IMR-90 (cell line): ENCODE data around the gene PTPRN2. TPM values are rescaled to one million over a fixed set of nuclear protein-coding genes. Genes with fewer than 3 reads are reported as not detected.

Experiments
- ATAC-seq: fragments of 200-7000 bp; cut with Tn5 transposase; 2 replicates; pipeline ENCODE4 v1.9.1; 2020; ENCODE audit warnings: low read depth, mild to moderate bottlenecking, moderate library complexity
- BruUV-seq: library from RNA; stranded (reverse); fragments of 400-500 nt; replicated peaks from 2 replicates; lab custom pipeline; 2021; lab: Mats Ljungman, UMichigan
- CTCF ChIA-PET: fragments of 300-600 bp; formaldehyde crosslinking; extraction: SDS; loops from one replicate; lab custom pipeline; 2021; ENCODE audit warnings: antibody characterized with exemption; lab: Yijun Ruan, JAX
- POLR2A ChIA-PET: fragments of 300-600 bp; sonication (Branson Sonifier 250); formaldehyde crosslinking; loops from one replicate; lab custom pipeline; 2022; ENCODE audit warnings: antibody characterized with exemption; ENCODE audit not compliant: unreplicated experiment; lab: Charles Lee
- DNase-seq: peaks from one replicate; pipeline ENCODE4 v3.0.0; 2013
- H2AFZ ChIP-seq: replicated peaks from 2 replicates; pipeline ENCODE3; 2013; ENCODE audit warnings: low read length, mild to moderate bottlenecking; ENCODE audit not compliant: poor library complexity
- H2AK5ac ChIP-seq: 2 replicates; pipeline ENCODE4 v1.6.1; 2013; ENCODE audit warnings: low read depth, low read length, inconsistent platforms
- H2AK9ac ChIP-seq: replicated peaks from 2 replicates; pipeline ENCODE3; 2013; ENCODE audit warnings: mild to moderate bottlenecking, low read depth, low read length, moderate library complexity; ENCODE audit not compliant: poor library complexity
- H2BK120ac ChIP-seq: 2 replicates; pipeline ENCODE4 v1.6.1; 2013; ENCODE audit warnings: low read depth, low read length, inconsistent platforms
- H2BK15ac ChIP-seq: 3 replicates; pipeline ENCODE4 v1.6.1; 2013; ENCODE audit warnings: low read depth, low read length, inconsistent platforms
- H2BK20ac ChIP-seq: 2 replicates; pipeline ENCODE4 v1.6.1; 2013; ENCODE audit warnings: low read depth, mild to moderate bottlenecking, inconsistent platforms, low read length, moderate library complexity
- H2BK5ac ChIP-seq: 2 replicates; pipeline ENCODE4 v1.6.1; 2013; ENCODE audit warnings: mild to moderate bottlenecking, low read depth, low read length, inconsistent platforms; ENCODE audit not compliant: poor library complexity, severe bottlenecking
- H3K14ac ChIP-seq: replicated peaks from 2 replicates; pipeline ENCODE4 v1.6.1; 2013; ENCODE audit warnings: low read depth, low read length, inconsistent platforms
- H3K18ac ChIP-seq: 2 replicates; pipeline ENCODE4 v1.6.1; 2013; ENCODE audit warnings: low read depth, low read length, control low read depth
- H3K23ac ChIP-seq: 2 replicates; pipeline ENCODE4 v1.6.1; 2013; ENCODE audit warnings: low read depth, low read length, inconsistent platforms
- H3K27ac ChIP-seq: 2 replicates; pipeline ENCODE4 v1.5.1; 2013; ENCODE audit warnings: mild to moderate bottlenecking, control low read depth, low read length; ENCODE audit not compliant: insufficient read depth
- H3K27me3 ChIP-seq: 2 replicates; pipeline ENCODE4 v1.6.1; 2013; ENCODE audit warnings: low read length; ENCODE audit not compliant: control insufficient read depth, insufficient read depth
- H3K36me3 ChIP-seq: 2 replicates; pipeline ENCODE4 v1.6.1; 2013; ENCODE audit warnings: low read length, mixed read lengths; ENCODE audit not compliant: control insufficient read depth, insufficient read depth
- H3K4ac ChIP-seq: 2 replicates; pipeline ENCODE4 v1.6.1; 2013; ENCODE audit warnings: low read depth, low read length, inconsistent platforms
- H3K4me1 ChIP-seq: 2 replicates; pipeline ENCODE4 v1.6.1; 2013; ENCODE audit warnings: low read length, mixed read lengths; ENCODE audit not compliant: control insufficient read depth, insufficient read depth
- H3K4me2 ChIP-seq: 2 replicates; pipeline ENCODE4 v1.6.1; 2013; ENCODE audit warnings: low read depth, mild to moderate bottlenecking, control low read depth, low read length, moderate library complexity
- H3K4me3 ChIP-seq: 2 replicates; pipeline ENCODE4 v1.5.1; 2013; ENCODE audit warnings: low read depth, mild to moderate bottlenecking, control low read depth, low read length, moderate library complexity; ENCODE audit not compliant: insufficient read depth
- H3K56ac ChIP-seq: 2 replicates; pipeline ENCODE4 v1.6.1; 2013; ENCODE audit warnings: low read length, inconsistent platforms; ENCODE audit not compliant: insufficient read depth; ENCODE audit errors: extremely low read depth
- H3K79me1 ChIP-seq, 2 experiments: 2 replicates each; pipeline ENCODE4 v1.6.1; 2013; ENCODE audit warnings: low read length in 2 of 2, inconsistent platforms in 1 of 2, low read depth in 1 of 2
- H3K9ac ChIP-seq: 2 replicates; pipeline ENCODE4 v1.6.1; 2013; ENCODE audit warnings: low read depth, low read length, control low read depth
- H3K9me1 ChIP-seq: 2 replicates; pipeline ENCODE4 v1.6.1; 2013; ENCODE audit warnings: low read length, inconsistent platforms; ENCODE audit not compliant: insufficient read depth
- H3K9me3 ChIP-seq: 2 replicates; pipeline ENCODE4 v1.6.1; 2013; ENCODE audit warnings: low read length; ENCODE audit not compliant: control insufficient read depth, insufficient read depth
- H4K20me1 ChIP-seq: 2 replicates; pipeline ENCODE4 v1.6.1; 2013; ENCODE audit warnings: low read length, inconsistent platforms; ENCODE audit not compliant: insufficient read depth
- H4K5ac ChIP-seq: 2 replicates; pipeline ENCODE4 v1.6.1; 2013; ENCODE audit warnings: mild to moderate bottlenecking, low read depth, low read length, control low read depth
- H4K8ac ChIP-seq, 2 experiments: 2 replicates each; pipeline ENCODE4 v1.6.1; 2013; ENCODE audit warnings: low read depth in 2 of 2, low read length in 2 of 2, control low read depth in 1 of 2, inconsistent platforms in 1 of 2
- H4K91ac ChIP-seq: 2 replicates; pipeline ENCODE4 v1.6.1; 2013; ENCODE audit warnings: low read depth, low read length, inconsistent platforms; ENCODE audit not compliant: insufficient read depth
- BHLHE40 ChIP-seq: fragments of 150-350 bp; IDR thresholded peaks from 2 replicates; pipeline ENCODE4 v1.6.1; 2016; ENCODE audit warnings: mild to moderate bottlenecking, low read depth, low read length
- CEBPB ChIP-seq: IDR thresholded peaks from 2 replicates; pipeline ENCODE4 v1.6.1; 2012; ENCODE audit warnings: low read depth, low read length, improper control_type of control experiment
- CHD1 ChIP-seq: IDR thresholded peaks from 2 replicates; pipeline ENCODE4 v1.6.1; 2012; ENCODE audit warnings: low read depth, low read length, improper control_type of control experiment
- ELK1 ChIP-seq: fragments of 150-350 bp; IDR thresholded peaks from 2 replicates; pipeline ENCODE4 v1.6.1; 2016; ENCODE audit warnings: low read depth, mild to moderate bottlenecking, low read length, moderate library complexity, borderline replicate concordance
- FOS ChIP-seq: fragments of 150-350 bp; IDR thresholded peaks from 2 replicates; pipeline ENCODE4 v1.6.1; 2016; ENCODE audit warnings: low read depth, low read length
- MAFK ChIP-seq: IDR thresholded peaks from 2 replicates; pipeline ENCODE4 v1.6.1; 2012; ENCODE audit warnings: low read depth, low read length, improper control_type of control experiment
- MAZ ChIP-seq: IDR thresholded peaks from 2 replicates; pipeline ENCODE4 v1.6.1; 2012; ENCODE audit warnings: low read depth, mild to moderate bottlenecking, low read length, improper control_type of control experiment, moderate library complexity, borderline replicate concordance
- MXI1 ChIP-seq: IDR thresholded peaks from 2 replicates; pipeline ENCODE4 v1.6.1; 2012; ENCODE audit warnings: low read depth, mild to moderate bottlenecking, low read length, moderate library complexity, borderline replicate concordance
- NFE2L2 ChIP-seq: fragments of 150-350 bp; IDR thresholded peaks from 2 replicates; pipeline ENCODE4 v1.6.1; 2016; ENCODE audit warnings: low read depth, mild to moderate bottlenecking, low read length
- POLR2A ChIP-seq: IDR thresholded peaks from 2 replicates; pipeline ENCODE4 v1.6.1; 2012; ENCODE audit warnings: mild to moderate bottlenecking, low read depth, low read length
- RAD21 ChIP-seq: IDR thresholded peaks from 2 replicates; pipeline ENCODE4 v1.6.1; 2012; ENCODE audit warnings: low read length, improper control_type of control experiment
- RCOR1 ChIP-seq: IDR thresholded peaks from 2 replicates; pipeline ENCODE4 v1.6.1; 2012; ENCODE audit warnings: mild to moderate bottlenecking, low read length, improper control_type of control experiment; ENCODE audit not compliant: insufficient replicate concordance
- RFX5 ChIP-seq: IDR thresholded peaks from 2 replicates; pipeline ENCODE4 v1.8.0; 2012; ENCODE audit warnings: low read depth, mild to moderate bottlenecking, low read length, moderate library complexity
- SMC3 ChIP-seq: fragments of 150-350 bp; IDR thresholded peaks from 2 replicates; pipeline ENCODE4 v1.6.1; 2016; ENCODE audit warnings: low read depth, mild to moderate bottlenecking, antibody characterized with exemption, low read length, moderate library complexity
- WGBS, 2 experiments: methylation state at CpG; one replicate each; pipeline versions ENCODE4 v1.1.5 to v1.1.7; 2013; ENCODE audit warnings: missing lambda C conversion rate in 2 of 2; ENCODE audit not compliant: insufficient read length in 1 of 2; ENCODE audit errors: extremely low coverage in 2 of 2; 5-methylcytosine and 5-hydroxymethylcytosine counted together
- dilution Hi-C: fragments of 300-500 bp; cut with HindIII; formaldehyde crosslinking; loops from one replicate; pipeline ENCODE4 v1.14.3; 2018; ENCODE audit warnings: low sequenced_read_pairs; ENCODE audit not compliant: unreplicated experiment
- in situ Hi-C: fragments of 300-500 bp; cut with MboI; formaldehyde crosslinking; loops from 3 replicates; pipeline ENCODE4 v1.14.3; 2019; ENCODE audit warnings: low sequenced_read_pairs, inconsistent platforms, mixed read lengths
- intact Hi-C: fragments of 100-400 bp; cut with micrococcal nuclease; formaldehyde crosslinking; loops from 2 replicates; pipeline ENCODE4 v1.10.0; 2022
- polyA plus RNA-seq, 3 experiments: library from polyadenylated mRNA; depleted of rRNA; stranded (reverse); fragments of >200 nt; gene quantifications; 2 replicates each; pipeline ENCODE4 v1.2.3, GENCODE V29; 2012; ENCODE audit warnings: low replicate concordance in 1 of 3
- total RNA-seq: library from RNA; depleted of rRNA; stranded (reverse); fragments of >200 nt; gene quantifications from 2 replicates; pipeline ENCODE4 v1.2.3, GENCODE V29; 2012
- TF ChIP-seq, protein P1 (sequence below): conservative IDR thresholded peaks from 2 replicates; pipeline ENCODE4 v1.5.1; 2012; ENCODE audit warnings: mild to moderate bottlenecking, low read depth, low read length, improper control_type of control experiment
- TF ChIP-seq, protein P2 (sequence below): fragments of 150-350 bp; IDR thresholded peaks from 2 replicates; pipeline ENCODE4 v1.6.1; 2017; ENCODE audit warnings: mild to moderate bottlenecking, antibody characterized with exemption, low read length, low read depth

PTPRN2 gene
- total and polyA plus RNA-seq, 2 of the 4 experiments (the other 2 are of a cell fraction), result 0.03 TPM; not detected in 1

DNA sequence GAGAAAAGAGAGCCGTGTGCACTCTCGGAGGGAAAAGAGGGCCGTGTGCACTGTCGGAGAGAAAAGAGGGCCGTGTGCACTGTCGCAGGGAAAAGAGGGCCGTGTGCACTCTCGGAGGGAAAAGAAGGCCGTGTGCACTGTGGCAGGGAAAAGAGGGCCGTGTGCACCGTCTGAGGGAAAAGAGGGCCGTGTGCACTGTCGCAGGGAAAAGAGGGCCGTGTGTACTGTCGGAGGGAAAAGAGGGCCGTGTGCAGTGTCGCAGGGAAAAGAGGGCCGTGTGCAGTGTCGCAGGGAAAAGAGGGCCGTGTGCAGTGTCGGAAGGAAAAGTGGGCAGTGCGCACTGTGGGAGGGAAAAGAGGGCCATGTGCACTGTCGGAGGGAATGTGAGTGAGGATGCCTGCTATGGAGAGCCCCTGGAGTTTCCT, 1062.1 kb downstream of the PTPRN2 start:
- no peak overlapping the region for H4K8ac ChIP-seq
- H3K79me1 ChIP-seq, result no peaks in the 10 kb centered on the region
- no peak for ATAC-seq
- H2BK5ac ChIP-seq, result no peak overlapping the region
- no peak overlapping the region for H2BK20ac ChIP-seq
- H3K4ac ChIP-seq, result no peak overlapping the region
- H2AK9ac ChIP-seq, result no peak overlapping the region
- no peak overlapping the region for H2BK120ac ChIP-seq
- no peaks in the 10 kb centered on the region for H3K9me1 ChIP-seq
- no peaks in the 10 kb centered on the region for H3K27me3 ChIP-seq
- H3K4me1 ChIP-seq, result no peaks in the 10 kb centered on the region
- TF ChIP-seq MXI1 (no peak), NFE2L2 (no peak), CEBPB (no peak), MAZ (no peak), RFX5 (no peak), SMC3 (no peak), POLR2A (no peak), RAD21 (no peak), ELK1 (no peak), MAFK (no peak), CHD1 (no peak), RCOR1 (no peak), BHLHE40 (no peak), FOS (no peak)
- TF ChIP-seq, protein P1, sequence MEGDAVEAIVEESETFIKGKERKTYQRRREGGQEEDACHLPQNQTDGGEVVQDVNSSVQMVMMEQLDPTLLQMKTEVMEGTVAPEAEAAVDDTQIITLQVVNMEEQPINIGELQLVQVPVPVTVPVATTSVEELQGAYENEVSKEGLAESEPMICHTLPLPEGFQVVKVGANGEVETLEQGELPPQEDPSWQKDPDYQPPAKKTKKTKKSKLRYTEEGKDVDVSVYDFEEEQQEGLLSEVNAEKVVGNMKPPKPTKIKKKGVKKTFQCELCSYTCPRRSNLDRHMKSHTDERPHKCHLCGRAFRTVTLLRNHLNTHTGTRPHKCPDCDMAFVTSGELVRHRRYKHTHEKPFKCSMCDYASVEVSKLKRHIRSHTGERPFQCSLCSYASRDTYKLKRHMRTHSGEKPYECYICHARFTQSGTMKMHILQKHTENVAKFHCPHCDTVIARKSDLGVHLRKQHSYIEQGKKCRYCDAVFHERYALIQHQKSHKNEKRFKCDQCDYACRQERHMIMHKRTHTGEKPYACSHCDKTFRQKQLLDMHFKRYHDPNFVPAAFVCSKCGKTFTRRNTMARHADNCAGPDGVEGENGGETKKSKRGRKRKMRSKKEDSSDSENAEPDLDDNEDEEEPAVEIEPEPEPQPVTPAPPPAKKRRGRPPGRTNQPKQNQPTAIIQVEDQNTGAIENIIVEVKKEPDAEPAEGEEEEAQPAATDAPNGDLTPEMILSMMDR, result no peak
- TF ChIP-seq, protein P2, sequence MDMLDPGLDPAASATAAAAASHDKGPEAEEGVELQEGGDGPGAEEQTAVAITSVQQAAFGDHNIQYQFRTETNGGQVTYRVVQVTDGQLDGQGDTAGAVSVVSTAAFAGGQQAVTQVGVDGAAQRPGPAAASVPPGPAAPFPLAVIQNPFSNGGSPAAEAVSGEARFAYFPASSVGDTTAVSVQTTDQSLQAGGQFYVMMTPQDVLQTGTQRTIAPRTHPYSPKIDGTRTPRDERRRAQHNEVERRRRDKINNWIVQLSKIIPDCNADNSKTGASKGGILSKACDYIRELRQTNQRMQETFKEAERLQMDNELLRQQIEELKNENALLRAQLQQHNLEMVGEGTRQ, result no peak
- POLR2A ChIA-PET, result no interaction called here
- no peak overlapping the region for H2AK5ac ChIP-seq
- no peak overlapping the region for H4K91ac ChIP-seq
- no peak overlapping the region for H4K5ac ChIP-seq
- 13% methylated on average over 4 of the region's 23 CpGs; no CpG with 5 or more reads in 1 of the 2 experiments for WGBS, 2 experiments
- in situ Hi-C loops, result no loop called here
- DNase-seq, result no peak
- peaks cover 31% of the 10 kb centered on the region for H3K9me3 ChIP-seq
- BruUV-seq, result no TSS peak
- no peak overlapping the region for H3K27ac ChIP-seq
- H3K56ac ChIP-seq, result no peak overlapping the region
- H4K20me1 ChIP-seq, result no peaks in the 10 kb centered on the region
- no peak overlapping the region for H3K14ac ChIP-seq
- intact Hi-C loops, result no loop called here
- no peaks in the 10 kb centered on the region for H3K36me3 ChIP-seq
- no peak overlapping the region for H3K4me3 ChIP-seq
- CTCF ChIA-PET, result no interaction called here
- H3K4me2 ChIP-seq, result no peak overlapping the region
- no peak overlapping the region for H3K23ac ChIP-seq
- dilution Hi-C loops, result no loop called here
- H2AFZ ChIP-seq, result no peak overlapping the region
- no peak overlapping the region for H3K18ac ChIP-seq
- H2BK15ac ChIP-seq, result no peak overlapping the region
- H3K9ac ChIP-seq, result no peak overlapping the region
